Suppressor macrophage treated with lipopolysaccharide for 1 hour (primary cell): ENCODE results near the gene MPP2.
"Not testable (repeated sequence)": the region's sequence is repeated elsewhere in the genome, so short reads cannot be mapped to it uniquely, and the experiment has no call there.

Source experiments
- DNase-seq, 3 donors: peaks; one replicate each; pipeline ENCODE4 v3.0.0-alpha.2; 2020 to 2022

MPP2 gene

DNA sequence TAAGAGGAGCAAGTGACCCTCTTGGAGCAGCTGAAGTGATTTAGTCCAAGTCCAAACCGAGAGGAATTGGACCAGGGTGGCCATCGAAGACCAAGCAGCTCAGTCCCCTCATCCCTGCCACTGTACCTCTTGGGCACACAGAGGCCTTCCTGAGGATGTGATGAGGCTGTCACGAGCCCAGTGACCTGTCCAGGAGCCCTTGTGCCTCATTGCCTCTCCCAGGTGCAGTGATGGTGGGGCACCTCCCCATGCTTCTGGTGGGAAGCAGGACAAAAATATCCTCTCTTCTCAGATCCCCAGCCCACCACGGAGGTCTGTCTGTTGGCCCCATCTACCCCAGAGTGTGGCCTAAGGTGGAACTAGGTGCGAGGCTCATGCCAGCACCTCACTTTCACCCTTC lies 63.1 kb downstream of the MPP2 start:
- no peak for DNase-seq

DNA sequence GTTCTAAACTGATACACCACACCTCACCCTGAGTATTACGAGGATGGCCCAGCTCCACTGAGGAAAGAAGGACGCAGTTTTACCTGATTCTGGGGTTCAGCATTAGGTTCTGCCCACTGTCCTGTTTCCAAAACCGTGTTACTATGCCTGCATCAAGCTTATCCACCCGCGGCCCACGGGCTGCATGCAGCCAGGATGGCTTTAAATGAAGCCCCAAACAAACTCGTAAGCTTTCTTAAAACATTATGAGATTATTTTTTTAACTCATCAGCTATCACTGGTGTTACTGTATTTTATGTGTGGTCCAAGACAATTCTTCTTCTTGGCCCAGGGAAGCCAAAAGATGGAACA lies 64.4 kb downstream of the MPP2 start:
- DNase-seq: no peak

DNA sequence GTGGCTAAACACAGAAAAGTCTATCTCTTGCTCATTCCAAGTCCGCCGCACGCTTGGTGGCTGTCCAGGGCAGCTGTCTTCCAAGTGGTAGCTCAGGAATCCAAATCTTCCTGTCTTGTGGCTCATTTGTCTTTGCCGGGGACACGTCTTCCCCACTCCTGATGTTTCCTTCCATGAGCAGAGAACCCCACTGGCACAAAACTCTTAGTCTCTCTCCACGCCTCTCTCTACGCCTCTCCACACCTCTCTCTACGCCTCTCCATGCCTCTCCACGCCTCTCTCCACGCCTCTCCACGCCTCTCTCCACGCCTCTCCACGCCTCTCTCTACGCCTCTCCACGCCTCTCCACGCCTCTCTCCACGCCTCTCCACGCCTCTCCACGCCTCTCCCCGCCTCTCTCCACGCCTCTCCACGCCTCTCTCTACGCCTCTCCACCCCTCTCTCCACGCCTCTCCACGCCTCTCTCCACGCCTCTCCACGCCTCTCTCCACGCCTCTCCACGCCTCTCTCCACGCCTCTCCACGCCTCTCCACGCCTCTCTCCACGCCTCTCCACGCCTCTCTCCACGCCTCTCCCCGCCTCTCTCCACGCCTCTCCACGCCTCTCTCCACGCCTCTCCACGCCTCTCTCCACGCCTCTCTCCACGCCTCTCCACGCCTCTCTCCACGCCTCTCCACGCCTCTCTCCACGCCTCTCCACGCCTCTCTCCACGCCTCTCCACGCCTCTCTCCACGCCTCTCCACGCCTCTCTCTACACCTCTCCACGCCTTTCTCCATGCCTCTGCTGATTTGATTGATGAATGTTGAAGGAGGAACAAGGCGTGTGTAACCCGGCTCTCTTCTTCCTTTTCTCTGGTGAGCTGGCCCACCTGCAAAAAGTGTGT lies 65.0 kb downstream of the MPP2 start:
- DNase-seq: not testable (repeated sequence)

DNA sequence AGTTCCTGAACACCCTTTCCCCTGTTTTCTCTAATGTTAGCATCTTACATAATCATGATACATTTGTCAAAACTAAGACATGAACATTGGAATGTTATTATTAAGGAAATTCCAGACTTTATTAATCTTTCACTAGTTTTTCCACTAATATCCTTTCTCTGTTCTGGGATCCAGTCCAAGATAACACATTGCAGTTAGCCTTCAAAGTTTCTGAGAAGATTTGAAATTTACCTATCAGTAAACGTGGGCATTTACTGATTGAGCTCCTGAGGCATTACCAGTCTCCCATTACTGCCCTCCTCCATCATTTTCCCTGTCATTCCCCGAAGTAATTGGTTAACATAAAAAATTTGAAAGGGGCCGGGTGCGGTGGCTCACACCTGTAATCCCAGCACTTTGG lies 66.1 kb downstream of the MPP2 start:
- no peak for DNase-seq

DNA sequence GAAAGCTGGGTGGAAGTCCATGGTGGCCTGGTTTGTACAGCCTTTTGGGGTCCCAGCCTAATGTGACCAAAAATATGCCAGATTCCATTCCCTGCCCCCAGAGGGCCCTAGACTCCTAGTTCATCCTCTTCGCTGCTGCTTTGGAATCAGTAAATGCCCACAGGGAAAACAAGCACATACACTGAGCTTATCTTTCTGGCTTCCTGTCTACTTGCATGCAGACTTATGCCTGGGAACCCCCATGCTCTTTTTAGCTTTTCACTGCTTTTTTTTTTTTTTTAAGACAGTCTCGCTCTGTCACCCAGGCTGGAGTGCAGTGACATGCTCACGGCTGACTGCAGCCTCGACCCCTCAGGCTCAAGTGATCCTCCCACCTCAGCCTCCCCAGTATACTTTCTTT lies 66.5 kb downstream of the MPP2 start:
- DNase-seq: no peak

DNA sequence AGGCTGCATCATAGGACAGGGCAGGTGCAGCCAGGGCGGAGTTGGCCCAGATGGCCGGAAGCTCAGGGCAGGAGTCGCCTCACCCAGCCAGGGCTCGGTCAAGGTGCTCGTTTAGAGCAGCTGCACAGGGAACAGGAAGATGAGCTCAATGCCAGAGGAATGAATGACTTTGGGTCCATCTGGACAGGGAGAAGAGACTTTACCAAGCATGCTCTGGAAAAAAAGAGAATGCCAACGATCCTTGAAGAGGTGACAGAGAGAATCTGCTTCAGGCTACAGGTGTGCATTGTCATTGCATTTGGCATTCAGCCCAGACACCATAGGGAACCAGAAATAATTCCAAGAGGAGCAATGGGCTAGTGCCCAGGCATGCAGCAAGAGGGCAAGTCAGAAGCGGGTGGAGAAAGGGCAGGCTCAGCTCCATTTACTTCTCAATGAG lies 67.6 kb downstream of the MPP2 start:
- DNase-seq: no peak

DNA sequence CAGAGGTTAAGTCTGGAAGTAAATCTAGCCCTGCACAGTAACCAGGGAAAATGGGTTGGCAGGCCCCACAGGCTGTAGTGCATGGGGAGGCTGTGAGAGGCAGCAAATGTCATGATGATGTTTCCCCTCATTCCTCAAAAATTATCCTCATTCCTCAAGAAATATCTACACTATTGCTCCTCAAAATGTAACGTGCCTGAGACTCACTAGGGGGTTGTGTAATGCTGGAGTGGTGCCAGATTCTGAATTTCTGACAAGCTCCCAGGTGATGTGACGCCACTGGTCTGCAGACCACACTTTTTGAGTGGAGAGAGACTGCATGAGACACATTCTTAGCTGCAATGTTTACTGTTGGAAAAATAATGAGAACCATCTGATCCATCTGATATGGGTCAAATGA lies 73.2 kb downstream of the MPP2 start:
- no peak for DNase-seq

DNA sequence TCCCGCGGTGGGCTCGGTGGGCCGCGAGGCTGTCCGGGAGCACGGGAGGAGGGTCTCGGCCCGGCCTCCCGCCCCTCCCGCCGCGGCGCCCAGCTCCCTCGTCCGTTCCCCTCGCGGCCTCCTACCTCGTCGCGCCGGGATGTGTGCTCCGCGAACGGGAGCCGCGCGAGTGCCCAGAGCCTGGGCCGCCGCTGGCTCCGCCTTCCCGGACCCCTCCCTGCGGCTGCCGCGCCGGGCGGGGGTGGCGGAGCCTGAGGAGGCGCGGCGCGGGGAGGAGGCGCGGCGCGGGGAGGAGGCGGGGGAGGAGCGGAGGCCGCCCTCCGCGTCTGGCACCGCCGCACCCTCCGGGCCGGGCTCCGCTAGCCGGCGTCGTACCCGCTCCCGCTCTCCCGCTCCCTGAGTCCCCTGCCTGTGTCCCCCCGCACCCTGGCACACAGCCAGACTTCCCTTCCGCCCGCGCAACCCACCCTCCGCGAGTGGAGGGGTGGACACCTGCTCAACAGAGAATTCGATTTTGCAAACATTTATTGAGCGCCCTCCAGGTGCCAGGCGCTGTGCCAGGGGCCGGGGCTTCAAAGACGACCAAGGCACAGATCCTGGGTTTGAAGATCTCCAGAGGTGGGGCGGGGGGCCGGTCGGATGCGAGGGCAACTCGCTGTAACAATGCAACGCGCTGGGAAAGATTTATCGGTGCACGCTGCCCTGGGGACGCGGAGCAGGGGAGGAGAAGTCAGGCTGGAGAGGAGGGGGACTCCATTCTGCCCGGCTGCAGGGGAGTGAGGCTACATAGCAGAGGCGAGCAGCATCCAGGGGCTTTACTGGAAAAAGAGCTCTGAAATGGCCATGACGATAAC lies 74.1 kb downstream of the MPP2 start, which contains the start of gene MPP3:
TSS of gene MPP3 (minus strand) at position 171 of the 854 bp plus-strand sequence. CDS start 1,240 bp downstream, outside the sequence.
- DNase-seq: peak; percentile 50 to 86 (median 69)

DNA sequence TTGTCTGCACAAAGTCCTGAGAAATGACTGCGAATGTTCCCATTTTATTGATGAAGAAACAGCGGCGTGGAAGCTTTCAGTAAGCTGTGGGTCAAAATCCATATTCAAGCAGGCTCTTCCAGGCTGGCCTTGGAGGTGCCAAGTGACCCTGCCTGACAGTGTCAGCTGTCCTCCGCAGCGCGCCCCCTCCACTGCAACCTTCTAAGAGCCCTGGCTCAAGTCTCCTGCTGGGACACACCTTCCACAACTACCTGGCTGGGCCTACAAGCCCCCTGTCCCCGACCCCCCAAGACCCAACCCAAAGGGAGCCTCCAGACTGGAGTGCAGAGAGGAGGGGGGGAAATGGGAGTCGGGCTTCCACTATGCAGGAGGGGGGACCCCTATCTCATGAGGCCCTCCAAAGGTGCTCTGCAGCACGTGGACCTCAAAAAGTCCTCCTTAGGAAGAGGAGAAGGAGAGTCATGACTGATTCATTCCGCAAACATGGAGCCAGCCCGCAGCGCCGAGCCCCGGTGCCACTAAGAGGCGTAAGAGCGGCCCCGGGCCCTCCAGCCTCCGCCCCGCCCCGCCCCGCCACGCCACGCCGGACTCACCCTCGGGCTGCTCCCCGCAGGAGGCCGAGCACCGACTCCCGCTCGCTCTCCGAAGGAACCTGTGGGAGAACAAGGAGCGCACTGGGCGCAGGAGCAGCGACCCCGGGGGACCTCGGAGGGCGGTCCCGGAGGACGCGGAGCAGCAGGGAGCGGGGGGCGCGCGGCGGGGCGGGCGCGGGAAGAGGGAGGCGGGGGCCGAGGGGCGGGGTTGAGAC lies 75.0 kb downstream of the MPP2 start:
- DNase-seq: peak; percentile 46 to 69 (median 51)

DNA sequence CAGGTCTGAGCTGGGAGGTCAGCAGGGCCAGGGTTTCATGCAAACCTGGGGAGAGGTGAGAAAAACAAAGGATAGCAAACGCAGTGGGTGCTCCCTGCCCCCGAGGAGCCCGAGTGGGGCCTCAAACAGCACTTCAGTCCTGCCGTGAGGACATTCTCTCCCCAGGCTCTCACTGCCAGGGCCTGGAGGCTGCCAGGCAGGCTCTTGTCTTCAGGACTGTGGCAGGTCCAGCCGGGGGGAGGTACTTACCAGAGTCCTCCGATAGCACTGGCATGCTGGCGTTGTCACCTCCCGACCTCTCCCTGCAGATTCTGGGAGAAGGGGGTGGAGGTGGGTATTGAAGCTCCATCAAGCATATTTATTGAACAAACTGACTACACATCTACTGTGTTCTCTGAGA lies 75.7 kb downstream of the MPP2 start:
- no peak for DNase-seq

DNA sequence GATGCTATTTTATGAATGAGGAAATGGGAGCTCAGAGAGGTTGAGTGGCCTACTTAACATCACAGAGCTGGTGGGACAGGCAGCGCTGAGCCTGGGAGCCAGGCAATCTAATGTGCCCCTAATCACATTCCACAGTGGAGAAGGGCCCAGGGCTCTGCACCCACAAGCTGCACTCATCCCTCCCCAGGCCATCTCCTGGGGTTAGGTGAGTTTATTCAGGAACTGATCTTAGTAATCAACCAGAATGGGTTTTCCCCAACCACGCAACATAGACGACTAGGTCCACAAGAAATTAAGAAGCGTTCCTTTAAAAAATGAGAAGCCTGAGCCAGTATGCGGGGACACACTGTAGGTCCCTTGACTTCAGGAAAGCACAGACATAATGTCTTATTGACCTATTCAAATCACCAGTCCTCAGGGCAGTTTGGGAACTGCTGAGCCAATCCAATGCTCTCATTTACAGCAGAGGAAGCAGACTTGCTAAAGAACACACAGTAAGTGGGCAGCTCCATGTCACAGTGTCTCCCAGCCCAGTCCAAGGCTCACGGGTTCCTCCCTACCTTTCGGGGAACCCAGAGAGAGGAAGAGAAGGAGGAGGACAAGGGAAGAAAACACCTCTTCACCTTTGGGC lies 76.7 kb downstream of the MPP2 start:
- DNase-seq: peak; percentile 44 to 47 (median 47)

DNA sequence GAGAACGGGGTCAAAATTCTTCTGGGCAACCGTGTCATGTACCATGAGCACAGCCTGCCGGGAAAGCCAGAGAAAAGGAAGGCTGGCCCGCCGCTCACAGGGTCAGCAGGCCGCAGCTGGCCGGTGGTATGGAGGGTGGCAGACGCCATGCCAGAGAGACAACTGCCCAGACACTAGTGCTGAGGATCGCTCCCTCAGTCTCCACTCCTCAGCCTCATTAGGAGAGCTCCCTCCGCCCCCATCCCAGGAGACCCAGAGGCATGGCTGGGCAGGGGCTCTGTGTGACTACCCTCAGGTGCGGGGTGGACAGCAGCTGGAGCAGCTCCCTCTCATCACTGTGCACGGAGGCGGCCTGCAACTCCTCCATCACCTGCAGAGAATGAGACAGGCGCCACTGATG lies 77.6 kb downstream of the MPP2 start:
- DNase-seq: no peak

DNA sequence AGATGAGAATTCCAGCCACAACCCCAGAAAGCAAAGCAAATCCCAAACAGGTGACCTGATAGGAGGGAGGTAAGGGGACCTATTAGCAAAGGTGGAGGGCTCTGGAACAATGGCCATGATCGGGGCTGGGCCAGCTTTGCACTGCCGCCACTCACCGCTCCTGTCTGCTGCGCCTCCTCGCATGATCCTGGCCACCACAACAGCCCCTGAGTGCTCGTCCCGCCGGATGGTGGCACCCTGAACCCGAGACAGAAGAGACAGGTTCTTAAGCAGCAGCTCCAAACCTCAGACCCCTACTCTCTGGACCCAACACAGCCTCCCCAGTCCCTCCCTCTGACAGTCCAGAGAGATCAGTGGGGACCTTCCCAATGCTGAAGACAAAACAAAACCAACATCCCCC lies 79.7 kb downstream of the MPP2 start:
- no peak for DNase-seq

DNA sequence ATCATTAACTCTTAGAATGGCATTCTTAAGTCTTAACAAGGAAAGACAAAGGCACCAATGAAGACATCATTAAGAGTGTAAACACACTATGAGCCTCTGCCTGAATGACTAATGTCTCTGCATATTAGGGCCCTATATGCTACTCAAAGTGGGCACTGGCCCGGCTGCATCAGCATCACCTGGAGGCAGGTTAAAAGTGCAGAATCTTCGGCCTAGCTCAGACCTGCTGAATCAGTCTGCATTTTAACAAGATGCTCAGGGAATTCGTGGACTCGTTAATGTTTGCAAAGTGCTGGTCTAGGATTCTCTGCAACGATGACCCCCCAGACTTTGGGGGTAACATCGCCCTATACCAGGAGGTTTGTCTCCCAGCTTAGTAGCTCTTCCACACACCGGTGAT lies 81.1 kb downstream of the MPP2 start:
- DNase-seq: no peak

DNA sequence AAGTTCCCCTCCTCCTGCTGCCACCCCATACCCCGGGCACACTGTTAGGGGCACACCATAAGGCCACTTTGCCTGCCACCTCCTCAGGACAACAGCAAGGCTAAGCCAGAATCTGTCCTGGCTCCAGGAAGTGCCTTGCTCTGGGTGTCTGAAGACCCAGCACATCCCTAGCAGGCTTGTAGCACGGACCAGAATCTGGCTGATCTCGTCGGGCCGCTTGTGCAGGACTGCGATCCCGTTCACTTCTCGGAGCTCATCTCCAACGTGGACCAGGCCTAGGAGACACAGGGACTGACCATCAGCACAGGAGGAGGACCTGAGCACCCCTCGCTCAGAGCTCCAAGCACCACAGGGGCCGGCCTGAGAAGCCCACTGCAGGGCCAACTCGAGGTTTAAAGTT lies 81.8 kb downstream of the MPP2 start:
- no peak for DNase-seq
